Endothelial cell of umbilical vein (primary cell): ENCODE measurements around the gene C7. TPM values are rescaled to one million over a fixed set of nuclear protein-coding genes. Genes with fewer than 3 reads are reported as not detected.
A peak's percentile ranks its signal among the peaks of the same experiment; 100 is the strongest.

Source experiments
- BruUV-seq: library from RNA; stranded (reverse); fragments of 400-500 nt; replicated peaks from 2 replicates; lab custom pipeline; 2021; lab: Mats Ljungman, UMichigan
- CTCF ChIA-PET: fragments of 300-600, 350-600 bp; sonication (Branson Sonifier 250); formaldehyde crosslinking; loops from one replicate; lab custom pipeline; 2021; ENCODE audit warnings: antibody characterized with exemption, inconsistent platforms; lab: Charles Lee
- POLR2A ChIA-PET: fragments of 300-600, 350-600 bp; sonication (Branson Sonifier 250); formaldehyde crosslinking; loops from one replicate; lab custom pipeline; 2021; ENCODE audit warnings: antibody characterized with exemption, inconsistent platforms; lab: Charles Lee
- DNase-seq: peaks from one replicate; pipeline ENCODE4 v3.0.0-alpha.2; 2011; ENCODE audit warnings: low read depth, low spot score
- FAIRE-seq: peaks from 2 replicates; lab custom pipeline; 2011; peaks lifted over from hg19 to GRCh38; lab: Jason Lieb, UNC
- H2AFZ ChIP-seq: 2 replicates; pipeline ENCODE4 v1.6.0; 2012; ENCODE audit warnings: low read depth, low read length, control low read depth, inconsistent platforms
- H3K27ac ChIP-seq: 2 replicates; pipeline ENCODE4 v1.5.1; 2011; ENCODE audit warnings: low read depth, mild to moderate bottlenecking, control low read depth, low read length, moderate library complexity; ENCODE audit not compliant: insufficient read depth
- H3K27me3 ChIP-seq, 2 experiments: 2 replicates each; pipeline versions ENCODE4 v1.6.0 to v1.6.1; 2011; ENCODE audit warnings: low read length in 2 of 2, mixed read lengths in 1 of 2; ENCODE audit not compliant: control insufficient read depth in 2 of 2, insufficient read depth in 2 of 2
- H3K36me3 ChIP-seq, 2 experiments: 2 replicates in 1 of 2; 3 replicates in 1 of 2; pipeline ENCODE4 v1.5.1; 2011; ENCODE audit warnings: low read length in 2 of 2, mild to moderate bottlenecking in 1 of 2, moderate library complexity in 1 of 2; ENCODE audit not compliant: control insufficient read depth in 2 of 2, insufficient read depth in 2 of 2; ENCODE audit errors: extremely low read depth in 1 of 2
- H3K4me1 ChIP-seq: 3 replicates; pipeline ENCODE4 v1.5.1; 2011; ENCODE audit warnings: mild to moderate bottlenecking, low read length; ENCODE audit not compliant: control insufficient read depth, insufficient read depth; ENCODE audit errors: extremely low read depth
- H3K4me2 ChIP-seq: 2 replicates; pipeline ENCODE4 v1.6.1; 2011; ENCODE audit warnings: low read length, control low read depth, mixed read lengths; ENCODE audit not compliant: insufficient read depth
- H3K4me3 ChIP-seq, 3 experiments: fragments of 200-600 bp in 1 of 3; sonication (generic), shearing (Covaris generic) in 1 of 3; replicated peaks in 1 of 3; 2 replicates each; pipeline ENCODE4 v1.5.1; 2011 to 2016; ENCODE audit warnings: control low read depth in 3 of 3, low read length in 3 of 3, mild to moderate bottlenecking in 2 of 3, inconsistent platforms in 1 of 3, low read depth in 1 of 3, moderate library complexity in 1 of 3; ENCODE audit not compliant: insufficient read depth in 1 of 3
- H3K79me2 ChIP-seq: 2 replicates; pipeline ENCODE4 v1.6.0; 2012; ENCODE audit warnings: low read length, inconsistent platforms; ENCODE audit not compliant: control insufficient read depth, insufficient read depth
- H3K9ac ChIP-seq: replicated peaks from 2 replicates; pipeline ENCODE3; 2011; ENCODE audit warnings: low read length, control low read depth; ENCODE audit not compliant: insufficient read depth; ENCODE audit errors: extremely low read depth
- H3K9me1 ChIP-seq: replicated peaks from 3 replicates; pipeline ENCODE4 v1.6.0; 2011; ENCODE audit warnings: mild to moderate bottlenecking, low read length; ENCODE audit not compliant: control insufficient read depth, insufficient read depth; ENCODE audit errors: extremely low read depth
- H3K9me3 ChIP-seq: replicated peaks from 2 replicates; pipeline ENCODE4 v1.5.1; 2012; ENCODE audit warnings: low read length, inconsistent platforms; ENCODE audit not compliant: control insufficient read depth, insufficient read depth
- H4K20me1 ChIP-seq: replicated peaks from 2 replicates; pipeline ENCODE3; 2011; ENCODE audit warnings: mild to moderate bottlenecking, low read length; ENCODE audit not compliant: control insufficient read depth, insufficient read depth; ENCODE audit errors: extremely low read depth
- EZH2 ChIP-seq: IDR thresholded peaks from 2 replicates; pipeline ENCODE4 v1.6.1; 2012; ENCODE audit warnings: borderline replicate concordance, low read depth, mild to moderate bottlenecking, moderate library complexity, low read length, inconsistent platforms; ENCODE audit not compliant: severe bottlenecking
- FOS ChIP-seq: IDR thresholded peaks from 2 replicates; pipeline ENCODE4 v1.6.1; 2011; ENCODE audit warnings: mild to moderate bottlenecking, low read length, moderate library complexity, borderline replicate concordance; ENCODE audit not compliant: insufficient read depth
- GATA2 ChIP-seq: IDR thresholded peaks from 2 replicates; pipeline ENCODE4 v1.7.0; 2011; ENCODE audit warnings: low read depth, mild to moderate bottlenecking, moderate library complexity, mixed read lengths, low read length; ENCODE audit not compliant: insufficient read length, insufficient read depth
- JUN ChIP-seq: IDR thresholded peaks from 2 replicates; pipeline ENCODE4 v1.6.1; 2011; ENCODE audit warnings: borderline replicate concordance, low read depth; ENCODE audit not compliant: insufficient read length, insufficient read depth
- MYC ChIP-seq: IDR thresholded peaks from one replicate; pipeline ENCODE4 v1.6.1; 2011; ENCODE audit warnings: mild to moderate bottlenecking, low read depth, low read length
- POLR2A ChIP-seq: IDR thresholded peaks from 2 replicates; pipeline ENCODE4 v1.6.1; 2012; ENCODE audit warnings: low read depth, mild to moderate bottlenecking, control low read depth, low read length
- POLR2AphosphoS5 ChIP-seq: IDR thresholded peaks from 2 replicates; pipeline ENCODE4 v1.6.1; 2012; ENCODE audit warnings: low read depth, mild to moderate bottlenecking, control low read depth, low read length, moderate library complexity; ENCODE audit not compliant: insufficient read depth
- dilution Hi-C: fragments of 300-500 bp; cut with MboI; formaldehyde crosslinking; loops from one replicate; pipeline ENCODE4 v1.15.0; 2019; ENCODE audit warnings: low sequenced_read_pairs; ENCODE audit not compliant: extremely low pct_ligation_motif_present
- intact Hi-C: fragments of 100-400 bp; cut with micrococcal nuclease; formaldehyde crosslinking; loops from one replicate; pipeline ENCODE4 v1.10.0; 2022
- polyA plus RNA-seq, 4 experiments: library from polyadenylated mRNA; depleted of rRNA in 3 of 4; stranded (reverse) in 3 of 4; unstranded in 1 of 4; fragments of >200 nt; gene quantifications; 2 replicates each; pipeline versions ENCODE4 v1.2.1 to v1.2.3, GENCODE V29; 2011 to 2012; ENCODE audit warnings: missing spikeins in 1 of 4
- total RNA-seq: library from RNA; stranded (reverse); gene quantifications from 2 replicates; pipeline ENCODE4 v1.2.3, GENCODE V29; 2021
- TF ChIP-seq, protein P1 (sequence below), 2 donors: IDR thresholded peaks; 1 replicate in 1 of 2; 2 replicates in 1 of 2; pipeline ENCODE4 v1.5.1; 2011; ENCODE audit warnings: low read length in 2 of 2, mild to moderate bottlenecking in 2 of 2, moderate library complexity in 2 of 2, control low read depth in 1 of 2, inconsistent platforms in 1 of 2, low read depth in 1 of 2; ENCODE audit not compliant: insufficient read depth in 1 of 2; ENCODE audit errors: extremely low read depth in 1 of 2
- TF ChIP-seq, protein P2 (sequence below): IDR thresholded peaks from 2 replicates; pipeline ENCODE4 v1.6.1; 2011; ENCODE audit not compliant: insufficient read depth, insufficient read length

The C7 gene
- total and polyA plus RNA-seq, 2 donors (not counting 3 experiments of a cell fraction or from before 2014, with no cell fraction given): 0.08 to 0.29 TPM

DNA sequence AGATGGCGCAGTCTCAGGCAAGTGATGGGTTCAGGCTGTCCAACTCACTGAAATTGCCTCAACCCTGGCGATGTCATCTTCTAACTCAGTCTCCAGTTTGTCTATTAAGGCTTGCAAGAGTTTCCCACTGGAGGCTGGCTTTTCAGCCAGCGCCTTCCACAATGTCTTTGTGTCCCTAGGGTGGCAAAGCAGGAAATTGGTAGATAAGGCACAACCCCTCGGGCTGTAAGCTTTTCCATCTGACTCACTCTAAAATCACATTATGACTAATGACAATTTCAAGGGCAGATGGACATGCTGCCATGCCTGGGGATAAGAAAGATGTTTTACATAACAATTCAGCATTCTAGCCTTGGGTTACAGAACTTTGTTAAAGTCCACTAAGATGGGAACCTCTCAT lies 99.9 kb downstream of the C7 start:
- H4K20me1 ChIP-seq: no peaks in the 10 kb centered on the region
- BruUV-seq: no TSS peak
- H3K4me1 ChIP-seq: no peaks in the 10 kb centered on the region
- no peak for FAIRE-seq
- no peak overlapping the region for H2AFZ ChIP-seq
- H3K9ac ChIP-seq: no peak overlapping the region
- H3K27me3 ChIP-seq: peaks cover 0 to 1% of the 10 kb centered on the region in 2 experiments
- H3K9me1 ChIP-seq: no peaks in the 10 kb centered on the region
- H3K4me3 ChIP-seq: no peak overlapping the region
- TF ChIP-seq, protein P1, sequence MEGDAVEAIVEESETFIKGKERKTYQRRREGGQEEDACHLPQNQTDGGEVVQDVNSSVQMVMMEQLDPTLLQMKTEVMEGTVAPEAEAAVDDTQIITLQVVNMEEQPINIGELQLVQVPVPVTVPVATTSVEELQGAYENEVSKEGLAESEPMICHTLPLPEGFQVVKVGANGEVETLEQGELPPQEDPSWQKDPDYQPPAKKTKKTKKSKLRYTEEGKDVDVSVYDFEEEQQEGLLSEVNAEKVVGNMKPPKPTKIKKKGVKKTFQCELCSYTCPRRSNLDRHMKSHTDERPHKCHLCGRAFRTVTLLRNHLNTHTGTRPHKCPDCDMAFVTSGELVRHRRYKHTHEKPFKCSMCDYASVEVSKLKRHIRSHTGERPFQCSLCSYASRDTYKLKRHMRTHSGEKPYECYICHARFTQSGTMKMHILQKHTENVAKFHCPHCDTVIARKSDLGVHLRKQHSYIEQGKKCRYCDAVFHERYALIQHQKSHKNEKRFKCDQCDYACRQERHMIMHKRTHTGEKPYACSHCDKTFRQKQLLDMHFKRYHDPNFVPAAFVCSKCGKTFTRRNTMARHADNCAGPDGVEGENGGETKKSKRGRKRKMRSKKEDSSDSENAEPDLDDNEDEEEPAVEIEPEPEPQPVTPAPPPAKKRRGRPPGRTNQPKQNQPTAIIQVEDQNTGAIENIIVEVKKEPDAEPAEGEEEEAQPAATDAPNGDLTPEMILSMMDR (IDR thresholded peaks at IDR 0.05; ENCODE audit: extremely low read depth in 1 of 2, insufficient read depth in 1 of 2, low read depth in 1 of 2, low read length in 2 of 2): no peak
- TF ChIP-seq MYC (no peak), FOS (no peak), EZH2 (no peak), POLR2A (no peak), GATA2 (no peak), JUN (no peak), POLR2AphosphoS5 (no peak)
- TF ChIP-seq, protein P2, sequence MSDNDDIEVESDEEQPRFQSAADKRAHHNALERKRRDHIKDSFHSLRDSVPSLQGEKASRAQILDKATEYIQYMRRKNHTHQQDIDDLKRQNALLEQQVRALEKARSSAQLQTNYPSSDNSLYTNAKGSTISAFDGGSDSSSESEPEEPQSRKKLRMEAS: no peak
- H3K36me3 ChIP-seq: no peaks in the 10 kb centered on the region
- ChIA-PET POLR2A (no interaction called here), CTCF (no interaction called here)
- peak; percentile 7 for DNase-seq
- no peak overlapping the region for H3K27ac ChIP-seq
- no peaks in the 10 kb centered on the region for H3K79me2 ChIP-seq
- no peak overlapping the region for H3K4me2 ChIP-seq
- H3K9me3 ChIP-seq: no peaks in the 10 kb centered on the region
- intact Hi-C loops: no loop called here
- dilution Hi-C loops: no loop called here
